Measurements from ENCODE around the gene ATP10B.

DNA sequence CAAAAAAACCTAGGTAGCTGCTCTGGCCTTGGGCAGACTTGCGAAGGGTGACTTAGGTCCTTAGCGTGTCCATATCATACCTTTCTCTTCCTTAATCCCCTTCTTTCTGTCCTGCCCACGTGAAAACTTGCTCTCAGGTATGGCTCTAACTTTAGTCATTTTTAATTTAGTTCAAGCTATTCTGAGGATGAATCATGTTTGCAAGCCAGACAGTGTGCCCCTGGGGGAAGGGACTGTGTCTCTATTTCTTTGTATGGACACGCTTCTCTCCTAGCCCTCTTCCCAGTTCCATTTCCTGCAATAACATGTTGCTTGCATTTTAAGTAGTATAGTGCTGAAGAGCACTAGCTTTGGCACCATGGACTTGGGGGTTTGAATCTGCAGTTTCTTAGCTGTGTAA lies 309.7 kb downstream of the ATP10B start:
- TF ChIP-seq POLR2A (IDR thresholded peaks at IDR 0.05) (no peak), CTCF (IDR thresholded peaks at IDR 0.05) (no peak)
